Stimulated activated CD4-positive, alpha-beta T cell treated with anti-CD3 and anti-CD28 coated beads, Interleukin-2, amount 100 ng/mL, for 4 hours (primary cell): Measurements from ENCODE around the gene ABCC1.

Experiments used
- DNase-seq: peaks from one replicate; pipeline ENCODE4 v3.0.0-alpha.2; 2020; ENCODE audit warnings: low read depth

The ABCC1 gene

GRCh38 chr16:16021646-16021987, 72.2 kb downstream of the ABCC1 start:
- no peak for DNase-seq

DNA sequence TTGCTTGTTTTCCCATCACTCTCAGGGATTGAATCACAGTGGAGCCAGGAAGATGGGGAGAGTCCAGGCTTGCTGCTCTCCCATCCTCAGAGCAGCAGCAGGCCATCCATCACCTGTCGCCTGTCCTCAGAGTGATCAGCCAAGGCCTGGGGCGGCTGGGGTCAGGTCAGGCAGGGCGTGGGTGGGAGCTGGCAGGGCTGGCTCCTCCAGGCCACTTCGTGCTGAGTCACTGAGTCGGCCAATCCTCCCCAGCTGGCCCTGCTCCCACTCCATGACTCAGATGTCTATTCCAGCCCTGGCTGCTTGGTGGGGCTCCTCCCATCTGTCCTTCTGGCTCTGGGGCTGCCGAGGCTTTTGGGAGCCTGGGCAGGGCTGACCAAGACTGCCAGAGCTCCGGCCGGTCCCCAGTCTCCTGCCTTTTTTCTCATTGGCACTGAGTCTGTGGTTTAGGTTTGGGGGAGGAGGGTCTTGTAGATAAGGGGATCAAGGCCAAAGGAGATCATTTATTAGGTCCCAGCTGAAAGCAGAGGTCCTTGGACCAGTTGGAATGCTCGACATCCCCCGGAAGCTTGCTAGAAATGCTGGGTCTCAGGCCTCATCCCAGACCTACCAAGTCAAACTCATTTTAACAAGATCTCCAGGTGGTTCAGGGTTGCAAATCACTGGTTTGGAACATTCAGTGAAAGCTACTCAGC, 72.7 kb downstream of the ABCC1 start:
- DNase-seq, result no peak

- DNase-seq, result no peak
Observed at GRCh38 chr16:16022683-16023064, 73.3 kb downstream of the ABCC1 start.

DNA sequence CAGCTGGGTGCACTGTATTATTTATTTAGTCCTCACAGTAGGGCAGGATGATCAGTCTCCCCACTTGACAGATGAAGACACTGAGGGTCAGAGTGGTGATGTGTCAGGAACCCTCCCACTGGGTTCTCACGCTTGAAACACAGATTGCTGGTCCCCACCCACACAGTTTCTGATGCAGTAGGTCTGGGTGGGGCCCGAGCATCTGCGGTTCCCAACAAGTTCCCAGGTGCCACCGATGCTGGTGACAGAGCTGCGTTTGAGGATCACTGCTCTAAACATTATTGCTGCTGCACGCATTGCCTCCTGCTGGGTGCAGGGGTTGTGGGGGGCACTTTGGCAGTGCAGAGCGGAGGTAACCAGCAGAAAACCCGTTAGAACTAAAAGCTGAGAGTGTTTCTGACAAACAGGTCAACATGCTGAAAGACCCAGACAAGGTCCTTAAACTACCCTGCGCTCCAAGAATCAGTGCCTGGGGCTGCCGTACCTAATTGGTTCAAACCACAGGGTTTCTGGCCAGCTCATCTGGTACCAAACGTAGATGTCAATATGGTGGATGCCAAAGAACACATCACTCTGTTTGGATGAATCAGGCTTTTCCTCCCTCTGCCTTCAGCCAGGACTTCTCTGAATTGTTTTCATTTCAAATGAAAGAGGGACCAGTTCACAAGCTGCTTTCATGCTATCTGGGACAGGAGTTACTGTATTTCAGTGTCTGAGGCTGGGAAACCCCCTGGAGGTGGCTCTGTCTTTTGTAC, 76.0 kb downstream of the ABCC1 start:
- DNase-seq, result peak; percentile 55

GRCh38 chr16:16027728-16028310, 78.4 kb downstream of the ABCC1 start:
- DNase-seq, result no peak

DNA sequence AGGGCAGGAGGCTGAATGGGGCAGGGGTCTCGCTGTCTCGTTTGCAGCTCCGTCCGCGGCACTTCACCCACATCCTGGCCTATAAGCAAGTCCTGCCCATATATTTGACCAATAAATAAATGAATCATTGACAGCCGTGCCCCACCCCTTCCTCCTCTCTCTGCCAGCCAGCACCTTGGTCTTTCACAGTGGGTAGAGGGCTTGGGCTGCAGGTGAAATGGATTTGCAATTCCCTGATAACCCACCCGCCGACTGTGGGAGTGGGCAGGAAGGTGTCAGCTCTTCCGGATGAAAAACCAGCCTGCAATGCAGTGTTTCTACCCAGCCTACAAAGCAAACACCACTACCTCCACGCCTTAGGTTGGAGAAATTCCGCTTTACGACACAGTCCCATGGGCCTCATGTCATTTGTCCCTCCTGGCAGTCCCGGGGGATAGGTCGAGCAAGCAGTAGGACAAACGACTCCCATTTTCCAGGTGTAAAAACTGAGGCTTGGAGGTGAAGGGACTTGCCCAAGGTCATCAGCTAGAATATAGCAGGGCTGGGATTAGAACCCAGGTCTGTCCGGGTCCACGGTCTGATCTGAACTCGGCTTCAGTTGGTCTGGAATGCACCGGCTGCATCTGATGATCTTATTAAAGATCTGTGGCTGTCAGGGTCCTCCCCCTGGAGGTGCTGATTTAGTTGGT, 79.0 kb downstream of the ABCC1 start:
- no peak for DNase-seq

GRCh38 chr16:16029431-16030011, 80.1 kb downstream of the ABCC1 start:
- DNase-seq, result no peak

DNA sequence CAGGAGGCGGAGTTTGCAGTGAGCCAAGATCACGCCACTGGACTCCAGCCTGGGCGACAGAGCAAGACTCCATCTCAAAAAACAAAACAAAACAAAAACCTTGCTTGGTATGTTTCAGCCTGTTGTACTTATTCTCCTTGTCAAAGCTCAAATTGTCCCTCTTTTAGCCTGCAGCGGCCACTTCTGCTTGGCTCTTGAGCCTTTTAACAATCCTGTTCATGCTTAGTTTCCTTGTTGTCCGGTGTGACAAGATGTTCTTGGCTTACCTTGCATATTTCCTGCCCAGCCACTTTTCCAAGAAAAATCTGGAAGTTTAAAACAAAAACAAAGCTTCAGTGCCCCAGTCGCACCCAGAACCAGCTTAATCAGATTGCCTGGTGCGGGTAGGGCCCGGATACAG, 81.0 kb downstream of the ABCC1 start:
- no peak for DNase-seq

- no peak for DNase-seq
Observed at GRCh38 chr16:16031401-16031800, 82.0 kb downstream of the ABCC1 start.

- no peak for DNase-seq
Observed at GRCh38 chr16:16032271-16032979, 83.0 kb downstream of the ABCC1 start.

GRCh38 chr16:16033208-16033717, 83.8 kb downstream of the ABCC1 start:
- DNase-seq, result peak; percentile 3

- no peak for DNase-seq
Observed at GRCh38 chr16:16036359-16036792, 87.0 kb downstream of the ABCC1 start.

DNA sequence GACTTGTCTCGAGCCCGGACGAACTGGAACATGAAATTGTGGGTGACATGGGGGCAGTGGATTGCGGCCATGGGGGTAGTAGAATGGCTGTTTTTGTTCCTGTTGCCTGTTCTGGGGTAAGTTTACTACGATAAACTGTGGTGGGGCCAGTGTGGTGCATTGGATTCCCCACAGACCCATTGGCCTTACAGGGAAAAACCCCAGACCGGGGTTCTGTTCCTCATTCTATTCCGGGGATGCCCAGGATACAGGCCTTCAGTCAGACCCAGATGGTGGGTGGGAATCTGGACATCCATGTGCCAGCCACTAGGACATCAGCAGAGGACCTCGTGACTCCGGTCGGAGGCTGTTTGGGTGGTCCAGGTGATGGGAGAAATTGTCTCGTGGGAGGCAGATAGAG, 88.1 kb downstream of the ABCC1 start:
- DNase-seq, result no peak

DNA sequence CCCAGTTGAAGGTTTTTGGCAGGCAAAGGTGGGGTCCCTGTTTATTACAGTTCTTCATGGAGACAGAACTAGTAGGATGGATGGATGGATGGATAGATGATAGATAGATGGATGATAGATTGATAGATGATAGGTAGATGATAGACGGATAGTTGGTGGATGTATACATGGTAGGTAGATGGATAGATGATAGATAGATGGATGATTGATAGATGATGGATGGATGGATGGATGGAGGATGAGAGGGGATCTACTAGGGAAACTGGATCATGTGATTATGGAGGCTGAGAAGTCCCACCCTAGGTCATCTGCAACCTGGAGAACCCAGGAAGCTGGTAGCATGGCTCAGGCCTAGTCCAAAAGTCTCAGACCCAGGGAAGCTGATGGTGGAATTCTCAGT, 88.6 kb downstream of the ABCC1 start:
- DNase-seq, result no peak

DNA sequence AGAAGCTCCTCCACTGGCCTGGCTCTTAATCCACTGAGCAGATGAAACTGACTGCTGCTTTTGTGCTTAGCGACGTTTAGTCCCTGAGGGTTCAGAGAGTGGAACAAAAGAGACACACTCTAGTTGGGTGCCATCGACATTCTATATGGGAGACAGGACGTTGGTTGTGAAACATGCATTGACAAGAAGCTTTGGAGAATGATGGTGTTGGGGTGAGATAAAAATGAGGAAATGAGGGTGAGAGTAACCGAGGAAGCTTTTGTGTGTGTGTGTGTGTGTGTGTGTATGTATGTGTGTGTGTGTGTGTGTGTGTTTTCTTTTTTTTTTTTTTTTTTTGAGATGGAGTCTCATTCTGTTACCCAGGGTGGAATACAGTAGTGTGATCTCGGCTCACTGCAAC, 89.5 kb downstream of the ABCC1 start:
- no peak for DNase-seq

DNA sequence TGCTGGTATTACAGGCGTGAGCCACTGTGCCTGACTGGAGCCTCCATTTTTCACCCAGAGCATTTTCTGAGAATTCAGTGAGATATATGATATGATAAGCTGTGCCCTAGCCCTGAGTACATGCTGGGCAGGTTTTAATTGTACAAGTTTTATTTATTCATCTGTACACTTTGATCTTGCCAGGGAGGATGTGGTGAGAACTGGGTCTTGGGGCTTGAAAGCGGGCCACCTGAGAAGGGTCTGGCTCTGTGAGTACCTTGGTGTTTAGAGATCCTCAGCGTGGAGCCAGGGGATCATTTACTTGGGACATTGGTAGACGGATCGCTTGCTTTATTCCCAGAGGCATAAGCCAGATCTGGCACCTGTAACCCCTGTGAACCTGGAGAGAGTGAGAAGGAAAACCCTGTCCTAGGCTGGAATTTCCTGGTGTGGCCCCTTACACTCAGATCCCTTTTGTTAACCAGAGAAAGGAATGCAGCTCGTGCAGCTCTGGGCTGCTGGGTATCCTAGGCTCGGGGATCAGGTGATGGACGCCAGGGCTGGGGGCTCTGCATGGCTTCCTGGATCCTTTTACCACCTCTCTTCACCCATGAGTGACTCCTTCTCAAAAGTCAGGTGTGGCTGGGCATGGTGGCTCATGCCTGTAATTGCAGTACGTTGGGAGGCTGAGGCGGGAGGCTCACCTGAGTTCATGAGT, 91.9 kb downstream of the ABCC1 start:
- DNase-seq, result no peak

GRCh38 chr16:16042076-16042475, 92.7 kb downstream of the ABCC1 start:
- no peak for DNase-seq

DNA sequence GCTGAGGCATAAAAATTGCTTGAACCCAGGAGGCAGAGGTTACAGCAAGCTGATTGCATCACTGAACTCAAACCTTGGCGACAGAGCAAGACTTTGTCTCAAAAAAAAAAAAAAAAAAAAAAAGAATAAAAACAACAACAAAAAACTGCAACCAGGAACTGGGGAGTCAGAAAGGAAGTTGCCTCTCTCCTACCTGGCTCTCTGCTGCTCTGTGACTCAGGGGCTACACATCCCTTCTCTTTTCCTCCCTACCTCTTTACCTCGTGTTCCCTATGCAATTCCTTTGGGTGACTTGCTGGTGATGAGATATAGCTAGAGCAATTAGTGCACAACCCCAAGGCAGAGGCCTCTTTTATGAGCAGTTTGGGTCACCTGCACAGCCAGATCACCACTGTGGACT, 95.9 kb downstream of the ABCC1 start:
- DNase-seq, result no peak

- DNase-seq, result no peak
Observed at GRCh38 chr16:16045879-16046278, 96.5 kb downstream of the ABCC1 start.

- DNase-seq, result no peak
Observed at GRCh38 chr16:16047761-16048160, 98.3 kb downstream of the ABCC1 start.
